Ovary (tissue), 3 donors: ENCODE results near the gene C5AR2.

Source experiments
- CTCF ChIP-seq, 3 donors: fragments of 450-650 bp in 2 of 3; fragments of 200-600 bp in 1 of 3; IDR thresholded peaks; one replicate each; pipeline versions ENCODE4 v1.5.1 to v1.8.0; 2016 to 2022; ENCODE audit warnings: antibody characterized with exemption in 3 of 3, mild to moderate bottlenecking in 1 of 3
- EP300 ChIP-seq: sonication (generic); formaldehyde crosslinking; IDR thresholded peaks from one replicate; pipeline ENCODE4 v1.6.1; 2017; ENCODE audit warnings: antibody characterized with exemption
- donor health status: DM: no; HTN: no; CAD: no.

GRCh38 chr19:47312366-47313006, 19.5 kb upstream of the C5AR2 start:
- TF ChIP-seq CTCF (IDR thresholded peaks at IDR 0.05) = no peak
- no peak for TF ChIP-seq EP300
